ENCODE measurements around the gene GNB4.

DNA sequence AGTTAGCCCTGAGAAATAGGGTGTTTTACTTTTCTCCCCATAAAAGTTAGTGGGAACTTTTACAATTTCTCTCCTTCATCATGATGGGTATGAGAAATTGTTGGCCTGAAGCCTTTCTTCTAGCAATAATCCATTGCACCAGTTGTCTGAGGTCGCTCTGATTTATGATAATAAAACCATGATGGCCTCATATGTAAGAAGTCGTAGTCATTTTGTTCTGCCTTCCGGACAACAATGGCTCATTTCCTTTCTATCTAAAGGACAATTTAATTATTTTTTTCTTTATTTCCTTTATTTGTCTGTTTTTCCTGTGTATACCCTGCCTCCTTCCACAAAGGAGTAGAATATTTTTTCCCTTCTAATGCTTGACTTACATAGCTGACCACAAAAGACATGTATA lies 31.6 kb upstream of the GNB4 start:
- TF ChIP-seq, protein P1, sequence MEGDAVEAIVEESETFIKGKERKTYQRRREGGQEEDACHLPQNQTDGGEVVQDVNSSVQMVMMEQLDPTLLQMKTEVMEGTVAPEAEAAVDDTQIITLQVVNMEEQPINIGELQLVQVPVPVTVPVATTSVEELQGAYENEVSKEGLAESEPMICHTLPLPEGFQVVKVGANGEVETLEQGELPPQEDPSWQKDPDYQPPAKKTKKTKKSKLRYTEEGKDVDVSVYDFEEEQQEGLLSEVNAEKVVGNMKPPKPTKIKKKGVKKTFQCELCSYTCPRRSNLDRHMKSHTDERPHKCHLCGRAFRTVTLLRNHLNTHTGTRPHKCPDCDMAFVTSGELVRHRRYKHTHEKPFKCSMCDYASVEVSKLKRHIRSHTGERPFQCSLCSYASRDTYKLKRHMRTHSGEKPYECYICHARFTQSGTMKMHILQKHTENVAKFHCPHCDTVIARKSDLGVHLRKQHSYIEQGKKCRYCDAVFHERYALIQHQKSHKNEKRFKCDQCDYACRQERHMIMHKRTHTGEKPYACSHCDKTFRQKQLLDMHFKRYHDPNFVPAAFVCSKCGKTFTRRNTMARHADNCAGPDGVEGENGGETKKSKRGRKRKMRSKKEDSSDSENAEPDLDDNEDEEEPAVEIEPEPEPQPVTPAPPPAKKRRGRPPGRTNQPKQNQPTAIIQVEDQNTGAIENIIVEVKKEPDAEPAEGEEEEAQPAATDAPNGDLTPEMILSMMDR (IDR thresholded peaks at IDR 0.05) = no peak
- no peak for TF ChIP-seq POLR2A (IDR thresholded peaks at IDR 0.05)

Measured in lower leg skin (tissue), 3 donors.